GM19455 (cell line): ENCODE measurements around the gene RNF150.
"Not testable (repeated sequence)": the region's sequence is repeated elsewhere in the genome, so short reads cannot be mapped to it uniquely, and the experiment has no call there.

Experiments used
- ATAC-seq: cut with Tn5 transposase; IDR thresholded peaks from one replicate; pipeline ENCODE4 v1.9.1; 2021; ENCODE audit not compliant: unreplicated experiment

RNF150 gene

GRCh38 chr4:140834839-140835495 lies 298.3 kb downstream of the RNF150 start:
- no peak for ATAC-seq

- ATAC-seq: no peak
Measured at GRCh38 chr4:140833280-140833679, 300.0 kb downstream of the RNF150 start.

GRCh38 chr4:140829825-140830224 lies 303.4 kb downstream of the RNF150 start:
- peak; percentile 93 for ATAC-seq

GRCh38 chr4:140826701-140827027 lies 306.6 kb downstream of the RNF150 start:
- no peak for ATAC-seq

- ATAC-seq: not testable (repeated sequence)
Measured at GRCh38 chr4:140820520-140820919, 312.7 kb downstream of the RNF150 start.

- ATAC-seq: no peak
Measured at GRCh38 chr4:140819610-140820009, 313.7 kb downstream of the RNF150 start.

GRCh38 chr4:140818433-140818832 lies 314.8 kb downstream of the RNF150 start:
- ATAC-seq: no peak

- no peak for ATAC-seq
Measured at GRCh38 chr4:140816806-140817510, 316.3 kb downstream of the RNF150 start.

GRCh38 chr4:140813804-140814203 lies 319.5 kb downstream of the RNF150 start:
- no peak for ATAC-seq

GRCh38 chr4:140812916-140813315 lies 320.4 kb downstream of the RNF150 start:
- ATAC-seq: no peak

- no peak for ATAC-seq
Measured at GRCh38 chr4:140811429-140811828, 321.8 kb downstream of the RNF150 start.

GRCh38 chr4:140810591-140811169 lies 322.6 kb downstream of the RNF150 start:
- not testable (repeated sequence) for ATAC-seq
